Transverse colon (tissue), 4 donors: ENCODE measurements around the gene CRX. TPM values are rescaled to one million over a fixed set of nuclear protein-coding genes. Genes with fewer than 3 reads are reported as not detected.
"Not testable (repeated sequence)": the region's sequence is repeated elsewhere in the genome, so short reads cannot be mapped to it uniquely, and the experiment has no call there.

Source experiments
- DNase-seq: peaks from one replicate; pipeline ENCODE4 v3.0.0-alpha.2; 2019
- H3K27ac ChIP-seq, 4 donors: fragments of 200-600 bp; sonication (generic); 2 replicates each; pipeline ENCODE4 v1.5.1; 2016 to 2018; ENCODE audit warnings: inconsistent platforms in 4 of 4
- H3K27me3 ChIP-seq: fragments of 200-600 bp; sonication (generic); 2 replicates; pipeline ENCODE4 v1.5.1; 2017; ENCODE audit warnings: inconsistent platforms
- H3K36me3 ChIP-seq, 4 donors: fragments of 200-600 bp; sonication (generic); 2 replicates each; pipeline ENCODE4 v1.5.1; 2017 to 2019; ENCODE audit warnings: inconsistent platforms in 4 of 4
- H3K4me1 ChIP-seq, 4 donors: fragments of 200-600 bp; sonication (generic); 2 replicates each; pipeline ENCODE4 v1.5.1; 2017 to 2020; ENCODE audit warnings: inconsistent platforms in 4 of 4
- H3K4me3 ChIP-seq, 4 donors: fragments of 200-600 bp; sonication (generic); 1 replicate in 1 of 4; 2 replicates in 3 of 4; pipeline versions ENCODE4 v1.5.1 to v1.6.1; 2017 to 2019; ENCODE audit warnings: inconsistent platforms in 4 of 4
- H3K9me3 ChIP-seq, 2 donors: fragments of 200-600 bp; sonication (generic); 2 replicates each; pipeline ENCODE4 v1.5.1; 2017 to 2019; ENCODE audit warnings: inconsistent platforms in 2 of 2
- CTCF ChIP-seq, 5 experiments: fragments of 200-600 bp in 3 of 5; fragments of 450-650 bp in 2 of 5; sonication (generic) in 3 of 5; IDR thresholded peaks; 1 replicate in 2 of 5; 2 replicates in 3 of 5; pipeline ENCODE4 v1.5.1; 2016 to 2017; ENCODE audit warnings: antibody characterized with exemption in 5 of 5, inconsistent platforms in 3 of 5, mild to moderate bottlenecking in 2 of 5, moderate library complexity in 1 of 5
- EP300 ChIP-seq: sonication (generic); formaldehyde crosslinking; IDR thresholded peaks from one replicate; pipeline ENCODE4 v1.6.1; 2017; ENCODE audit warnings: antibody characterized with exemption, low read depth
- POLR2A ChIP-seq: fragments of 450-650 bp; IDR thresholded peaks from one replicate; pipeline ENCODE4 v1.6.1; 2016; ENCODE audit warnings: antibody characterized with exemption, mild to moderate bottlenecking, moderate library complexity
- POLR2AphosphoS5 ChIP-seq, 3 donors: sonication (generic); formaldehyde crosslinking; IDR thresholded peaks; one replicate each; pipeline ENCODE4 v1.6.1; 2016; ENCODE audit warnings: antibody characterized with exemption in 3 of 3
- WGBS, 2 donors: methylation state at CpG; one replicate each; pipeline ENCODE4 v1.1.5; 2018; ENCODE audit warnings: low coverage in 1 of 2; 5-methylcytosine and 5-hydroxymethylcytosine counted together
- in situ Hi-C, 4 donors: fragments of 200-750 bp; cut with MboI; loops; one replicate each; pipeline versions ENCODE4 v1.15.0 to v1.15.1; 2017; ENCODE audit warnings: low sequenced_read_pairs in 3 of 4, low pct_ligation_motif_present in 1 of 4, low pct_unique_long_range_greater_than_20kb in 1 of 4
- intact Hi-C: fragments of 100-400 bp; cut with DNase I; formaldehyde crosslinking; loops from one replicate; pipeline ENCODE4 v1.15.1; 2023; ENCODE audit warnings: low total_unique reads
- total RNA-seq, 4 donors: library from RNA; depleted of rRNA; stranded (reverse); fragments of >200 nt; gene quantifications; one replicate each; pipeline ENCODE4 v1.1.0, GENCODE V29; 2016

The CRX gene
- total RNA-seq, 4 donors from 2014 or later = not detected

- H3K4me1 ChIP-seq = no peaks in the 10 kb centered on the region
- DNase-seq = no peak
- intact Hi-C loops = loop anchor here (5.0 kb wide), 1 partner anchor 1669 kb away; no protein-coding TSS in a partner anchor
- no peaks in the 10 kb centered on the region for H3K27me3 ChIP-seq
- H3K27ac ChIP-seq = no peak overlapping the region
- in situ Hi-C loops = no loop called here
- H3K36me3 ChIP-seq = no peaks in the 10 kb centered on the region
- no peaks in the 10 kb centered on the region for H3K9me3 ChIP-seq
- 78 to 81% methylated on average over 6 of the region's 6 CpGs for WGBS, 2 donors
- TF ChIP-seq EP300 (no peak), POLR2AphosphoS5 (IDR thresholded peaks at IDR 0.05) (no peak), CTCF (IDR thresholded peaks at IDR 0.05) (no peak), POLR2A (no peak)
- H3K4me3 ChIP-seq = no peak overlapping the region
Observed at GRCh38 chr19:47806435-47806834, 15.3 kb upstream of the CRX start.

GRCh38 chr19:47813304-47813994, 8.3 kb upstream of the CRX start:
- peak; percentile 81 for DNase-seq
- no peak overlapping the region for H3K27ac ChIP-seq
- no peaks in the 10 kb centered on the region for H3K9me3 ChIP-seq
- intact Hi-C loops (no loop called here), in situ Hi-C loops (no loop called here)
- TF ChIP-seq POLR2AphosphoS5 (IDR thresholded peaks at IDR 0.05) (no peak), CTCF (IDR thresholded peaks at IDR 0.05) (peak; percentile 42 to 71 (median 62)), EP300 (no peak), POLR2A (no peak)
- H3K36me3 ChIP-seq = no peaks in the 10 kb centered on the region
- no peaks in the 10 kb centered on the region for H3K4me1 ChIP-seq
- H3K4me3 ChIP-seq = no peak overlapping the region
- 0 to 30% methylated on average over 1 to 17 of the region's 17 CpGs for WGBS, 2 donors
- H3K27me3 ChIP-seq = no peaks in the 10 kb centered on the region

GRCh38 chr19:47813995-47814328, 7.8 kb upstream of the CRX start:
- no peak for TF ChIP-seq CTCF (IDR thresholded peaks at IDR 0.05)
- TF ChIP-seq POLR2AphosphoS5 (IDR thresholded peaks at IDR 0.05) = no peak
- no peak for TF ChIP-seq POLR2A
- no peak for TF ChIP-seq EP300
- H3K9me3 ChIP-seq = no peaks in the 10 kb centered on the region
- H3K27ac ChIP-seq = no peak overlapping the region
- H3K36me3 ChIP-seq = no peaks in the 10 kb centered on the region
- 52% methylated on average over 7 of the region's 7 CpGs; no CpG with 5 or more reads in 1 of the 2 donors for WGBS, 2 donors
- peaks cover 2% of the 10 kb centered on the region for H3K27me3 ChIP-seq
- in situ Hi-C loops = no loop called here
- H3K4me1 ChIP-seq = no peaks in the 10 kb centered on the region
- intact Hi-C loops = no loop called here
- DNase-seq = no peak
- H3K4me3 ChIP-seq = no peak overlapping the region

- H3K4me3 ChIP-seq, H3K36me3 ChIP-seq, H3K4me1 ChIP-seq, DNase-seq, H3K27ac ChIP-seq, H3K9me3 ChIP-seq, intact Hi-C loops, in situ Hi-C loops: not testable (repeated sequence)
- 88 to 93% methylated on average over 8 of the region's 8 CpGs for WGBS, 2 donors
- H3K27me3 ChIP-seq = peaks cover 25% of the 10 kb centered on the region
Observed at GRCh38 chr19:47816270-47816669, 5.5 kb upstream of the CRX start.

GRCh38 chr19:47818221-47818620, 3.5 kb upstream of the CRX start:
- H3K27ac ChIP-seq, H3K9me3 ChIP-seq, in situ Hi-C loops, H3K4me1 ChIP-seq, H3K4me3 ChIP-seq, intact Hi-C loops, H3K36me3 ChIP-seq, DNase-seq: not testable (repeated sequence)
- 80 to 100% methylated on average over 1 of the region's 1 CpG for WGBS, 2 donors
- H3K27me3 ChIP-seq = peaks cover 36% of the 10 kb centered on the region
